Islet precursor cell (in vitro differentiated cells): ENCODE data around the gene KRTAP23-1.

ENCODE experiments used
- DNase-seq: peaks from one replicate; pipeline ENCODE4 v3.0.0-alpha.2; 2018

KRTAP23-1 gene

DNA sequence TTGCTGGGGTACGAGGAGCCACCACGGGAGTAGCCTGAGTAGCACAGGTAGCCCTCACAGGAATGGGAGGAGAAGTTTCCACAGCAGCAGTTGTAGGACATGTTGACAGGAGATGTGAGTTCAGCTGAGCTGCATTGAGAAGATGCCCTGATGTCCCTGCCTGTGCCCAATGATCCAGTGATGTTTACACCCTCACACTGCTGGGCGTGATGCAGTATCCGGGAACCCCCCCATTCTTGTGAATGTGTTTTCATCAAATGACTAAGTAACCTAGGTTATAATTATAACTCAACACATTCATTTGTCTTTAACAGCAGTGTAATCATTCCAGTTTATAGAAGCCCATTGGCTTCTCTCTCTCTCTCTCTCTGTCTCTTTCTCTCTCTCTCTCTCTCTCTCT lies at the start of gene KRTAP23-1:
Gene KRTAP23-1, minus strand, starts transcription at position 101 of the 400 bp plus-strand sequence. Its CDS starts 0 bp downstream, at position 101.
- no peak for DNase-seq

GRCh38 chr21:30395731-30396130 lies 47.3 kb upstream of the KRTAP23-1 start, which contains the start of gene KRTAP13-1:
TSS of gene KRTAP13-1 (plus strand) at chr21:30396031. CDS start at chr21:30396087, 56 bp downstream.
- DNase-seq = no peak

- DNase-seq = no peak
Measured at GRCh38 chr21:30391492-30392025, 43.2 kb upstream of the KRTAP23-1 start.

DNA sequence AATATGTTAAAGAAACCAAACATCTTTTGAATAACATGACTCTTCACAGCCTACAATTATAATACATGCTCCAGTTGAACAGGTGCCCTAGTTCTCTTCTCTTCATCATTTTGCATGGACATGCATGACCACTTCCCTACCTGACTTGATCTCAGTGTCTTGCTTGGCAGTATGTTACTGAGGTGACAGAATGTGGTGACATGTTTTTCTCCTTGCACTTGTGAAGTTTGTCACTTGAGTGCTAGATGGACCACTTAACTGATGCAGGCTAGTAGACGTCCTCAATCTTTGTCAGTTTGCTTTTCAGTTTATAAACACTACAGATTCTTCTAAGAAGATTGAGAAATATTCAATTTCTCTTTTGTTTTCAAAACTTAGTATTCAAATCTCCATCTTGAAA lies 33.8 kb upstream of the KRTAP23-1 start:
- DNase-seq = no peak

DNA sequence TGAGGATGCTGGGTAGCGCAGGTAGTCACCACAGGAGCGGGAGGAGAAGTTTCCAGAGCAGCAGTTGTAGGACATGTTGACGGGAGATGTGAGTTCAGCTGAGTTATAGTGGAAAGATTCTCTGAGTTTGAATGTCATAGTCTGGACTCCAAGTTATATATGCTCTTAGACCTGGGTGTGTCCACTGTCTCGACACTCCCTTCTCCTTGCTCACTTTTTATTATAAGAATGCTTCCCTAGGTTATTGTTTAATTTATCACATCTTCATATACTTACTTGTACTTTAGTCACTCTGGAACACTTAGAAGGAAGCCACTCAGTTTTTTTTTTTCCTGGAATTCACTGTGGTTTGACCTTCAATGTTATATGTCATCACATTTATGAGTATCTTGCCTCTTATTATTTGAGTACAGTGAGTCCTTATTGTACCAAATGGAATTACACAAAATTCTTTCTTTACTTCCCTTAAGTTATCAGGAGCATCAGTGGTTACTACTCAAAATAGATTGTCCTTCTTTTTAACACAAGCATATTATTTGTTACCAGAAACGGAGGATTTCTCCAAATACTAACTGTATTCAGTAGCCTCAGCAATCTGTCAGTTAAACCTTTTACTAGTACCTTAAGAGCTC lies 23.8 kb upstream of the KRTAP23-1 start, which contains the start of gene KRTAP13-2:
Gene KRTAP13-2, minus strand, starts transcription at position 133 of the 632 bp plus-strand sequence. Its CDS starts 58 bp downstream, at position 75.
- DNase-seq = no peak

GRCh38 chr21:30355906-30356305 lies 7.5 kb upstream of the KRTAP23-1 start:
- DNase-seq = no peak

GRCh38 chr21:30354308-30355005 lies 6.1 kb upstream of the KRTAP23-1 start:
- no peak for DNase-seq

DNA sequence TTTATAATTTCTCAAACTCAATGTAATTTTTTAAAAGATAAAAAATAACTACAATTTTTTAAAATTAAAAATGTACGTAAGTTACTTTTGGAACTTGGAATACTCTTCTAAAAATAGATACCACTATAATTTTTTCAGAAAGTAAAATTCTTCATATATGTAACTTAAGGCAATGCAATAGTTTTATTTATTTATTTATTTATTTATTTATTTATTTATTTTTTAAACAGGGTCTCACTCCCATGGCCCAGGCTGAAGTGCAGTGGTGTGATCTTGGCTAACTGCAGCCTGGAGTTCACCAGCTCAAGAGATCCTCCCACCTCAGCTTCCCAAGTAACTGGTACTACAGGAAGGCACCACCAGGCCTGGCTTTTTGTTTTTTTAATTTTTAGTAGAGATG lies 3.1 kb upstream of the KRTAP23-1 start:
- DNase-seq = no peak

DNA sequence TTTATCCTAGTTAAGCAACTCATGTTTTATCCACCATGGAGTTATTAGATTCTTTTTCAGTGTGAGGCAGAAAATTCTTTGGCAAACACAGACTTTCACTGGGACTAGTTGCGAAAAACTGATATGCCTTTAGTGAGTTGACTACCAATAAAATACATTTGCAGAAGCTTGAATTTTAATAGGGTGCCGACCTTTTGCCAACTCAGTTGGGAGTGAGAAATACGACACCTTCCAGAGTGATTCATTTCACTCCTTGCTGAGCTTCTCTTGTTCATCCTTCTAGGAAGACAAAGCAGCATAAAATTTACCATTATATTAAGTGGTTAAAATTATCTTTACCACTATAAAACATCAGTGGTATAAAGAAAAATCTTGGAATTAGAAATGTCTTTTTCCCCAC lies 1.2 kb upstream of the KRTAP23-1 start:
- no peak for DNase-seq

DNA sequence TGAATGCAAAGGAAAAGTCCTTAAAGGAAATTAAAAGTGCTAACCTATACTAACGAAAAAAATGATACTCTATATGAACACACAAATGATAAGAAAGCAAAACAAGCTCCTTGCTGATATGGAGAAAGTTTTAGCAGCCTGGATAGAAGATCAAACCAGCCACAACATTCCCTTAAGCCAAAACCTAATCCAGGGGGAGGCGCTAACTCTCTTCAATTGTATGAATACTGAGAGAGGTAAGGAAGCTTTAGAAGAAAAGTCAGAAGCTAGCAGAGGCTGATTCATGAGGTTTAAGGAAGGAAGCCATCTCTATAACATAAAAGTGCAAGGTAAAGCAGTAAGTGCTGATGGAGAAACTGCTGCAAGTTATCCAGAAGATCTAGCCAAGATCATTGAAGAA lies 3.4 kb downstream of the KRTAP23-1 start:
- DNase-seq = no peak

GRCh38 chr21:30340714-30341573 lies 7.5 kb downstream of the KRTAP23-1 start:
- peak; percentile 61 for DNase-seq

GRCh38 chr21:30338717-30339116 lies 9.7 kb downstream of the KRTAP23-1 start:
- no peak for DNase-seq

- no peak for DNase-seq
Measured at GRCh38 chr21:30337772-30338171, 10.6 kb downstream of the KRTAP23-1 start.

DNA sequence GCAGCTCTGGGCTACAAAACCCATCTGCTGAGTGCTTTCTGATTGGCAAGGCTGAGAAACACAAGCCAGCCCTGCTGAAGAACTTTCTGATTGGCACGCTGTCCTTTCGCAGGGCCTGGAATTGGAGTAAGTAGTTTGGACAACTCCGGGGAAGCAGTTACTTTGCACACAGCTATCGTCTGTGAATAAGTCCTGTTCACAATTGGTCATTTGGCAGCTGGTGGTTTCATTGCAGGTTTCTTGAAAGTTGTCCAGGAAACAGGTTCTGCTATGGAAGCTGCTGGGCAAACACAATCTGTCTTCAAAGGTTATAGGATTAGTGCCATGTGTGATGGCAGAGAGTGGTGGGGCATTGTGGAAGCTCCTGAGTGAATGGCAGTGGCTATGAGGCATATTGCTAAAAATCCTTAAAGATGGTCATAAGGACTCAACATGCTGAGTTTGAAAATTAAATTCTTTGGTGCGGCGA lies 11.1 kb downstream of the KRTAP23-1 start, which contains the start of gene KRTAP27-1:
Gene KRTAP27-1, minus strand, starts transcription at position 419 of the 469 bp plus-strand sequence. Its CDS starts 26 bp downstream, at position 393.
- DNase-seq = no peak

DNA sequence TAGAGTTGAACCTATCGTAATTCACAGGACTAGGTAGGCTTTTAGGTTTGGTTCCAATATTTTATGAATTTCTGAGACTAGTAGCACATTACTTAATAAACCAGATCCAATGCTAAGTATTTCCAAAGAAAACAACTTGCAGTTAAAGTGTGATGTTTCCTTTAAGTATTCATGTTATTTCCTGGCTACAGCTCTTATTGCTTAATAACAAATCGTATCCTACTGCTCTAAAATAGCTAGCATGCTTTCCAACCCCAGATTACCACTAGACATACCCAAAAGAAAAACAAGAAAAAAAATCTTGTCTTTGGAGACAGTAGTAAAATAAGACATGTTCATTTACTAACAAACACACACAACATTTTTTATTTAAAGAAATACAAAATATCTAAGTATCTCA lies 11.8 kb downstream of the KRTAP23-1 start:
- DNase-seq = no peak

GRCh38 chr21:30333736-30334135 lies 14.7 kb downstream of the KRTAP23-1 start:
- DNase-seq = no peak

DNA sequence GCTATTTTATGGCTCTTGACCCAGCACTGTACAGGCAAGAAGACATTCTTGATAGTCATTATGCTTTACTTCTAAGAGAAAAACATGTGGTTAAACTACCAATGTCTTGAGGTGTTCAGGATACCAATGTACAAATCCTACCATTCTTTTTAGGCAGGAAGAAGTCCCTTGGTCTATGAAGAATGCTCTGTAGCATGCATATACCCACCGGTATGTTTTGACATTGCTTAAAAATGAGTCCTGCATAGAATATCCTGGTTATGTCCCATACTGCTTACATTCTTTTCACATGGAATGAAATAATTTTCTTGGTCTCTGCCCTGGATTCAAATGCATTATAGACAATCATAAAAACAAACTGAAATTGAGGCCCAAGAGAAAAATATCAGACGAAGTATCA lies 15.7 kb downstream of the KRTAP23-1 start:
- no peak for DNase-seq

- DNase-seq = no peak
Measured at GRCh38 chr21:30329203-30329875, 19.1 kb downstream of the KRTAP23-1 start.

DNA sequence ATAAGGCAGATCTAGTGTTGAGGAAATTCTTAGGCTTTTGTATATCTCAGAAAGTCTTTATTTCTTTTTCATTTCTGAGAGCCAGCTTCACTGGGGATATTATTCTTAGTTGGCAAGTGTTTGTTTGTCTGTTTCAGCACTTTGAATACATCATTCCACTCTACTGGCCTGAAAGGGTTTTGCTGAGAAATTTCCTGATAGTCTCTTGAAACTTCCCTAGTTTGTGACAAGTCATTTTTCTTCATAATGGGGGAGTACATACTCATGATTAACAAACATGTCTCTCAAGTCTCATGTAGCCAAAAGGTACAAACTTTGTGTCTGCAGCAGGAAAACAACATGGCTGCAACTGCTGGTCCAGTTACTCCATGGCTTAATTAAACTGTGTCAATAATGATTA lies 22.0 kb downstream of the KRTAP23-1 start:
- DNase-seq = no peak

- no peak for DNase-seq
Measured at GRCh38 chr21:30320215-30320614, 28.2 kb downstream of the KRTAP23-1 start, which contains the start of gene KRTAP26-1. TSS of gene KRTAP26-1 (minus strand) at chr21:30320315. CDS start at chr21:30320035, 280 bp downstream.

DNA sequence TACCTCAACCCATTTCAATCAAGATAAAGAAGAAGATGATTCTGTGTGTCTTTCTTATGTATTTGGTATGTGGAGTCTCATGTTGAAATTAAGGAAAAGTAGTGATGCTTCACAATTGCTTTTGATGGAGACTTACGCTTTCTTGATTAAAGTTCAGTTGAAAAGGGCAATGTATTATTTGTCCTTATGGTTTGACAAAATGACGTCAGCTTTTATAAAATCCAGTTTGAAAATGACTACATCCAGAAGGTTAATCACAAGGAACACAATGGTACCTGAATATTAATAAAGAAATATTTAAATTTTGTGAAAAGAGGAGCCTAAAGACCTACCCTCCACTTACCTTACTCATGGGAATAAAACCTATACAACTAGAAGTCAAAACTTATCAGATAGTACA lies 32.7 kb downstream of the KRTAP23-1 start:
- DNase-seq = no peak

DNA sequence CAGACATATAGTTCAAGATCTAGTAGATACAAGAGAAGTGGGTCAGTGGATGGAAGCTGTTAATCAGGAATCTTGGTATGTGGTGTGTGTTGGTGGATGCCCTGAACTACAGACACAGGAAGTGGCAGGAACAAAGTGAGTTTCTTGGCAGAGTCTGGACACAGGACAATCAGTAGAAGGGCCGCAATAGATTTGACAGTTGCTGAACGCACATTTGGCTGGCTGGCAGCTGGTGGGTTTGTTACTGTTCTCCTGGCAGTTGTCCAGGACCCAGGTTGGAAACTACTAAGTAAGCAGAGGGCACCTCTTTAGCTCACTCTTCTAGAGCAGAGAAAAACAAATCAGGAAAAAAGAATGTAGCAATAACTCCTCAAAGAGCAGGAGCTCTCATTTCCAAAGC lies 41.5 kb downstream of the KRTAP23-1 start:
- DNase-seq = peak; percentile 45
